ENCODE measurements around the gene PRELP. TPM values are rescaled to one million over a fixed set of nuclear protein-coding genes. Genes with fewer than 3 reads are reported as not detected.

Gene PRELP
- total and polyA plus RNA-seq, 4 donors: 0.09 to 5.8 (median 3.6) TPM

- no peak overlapping the region for H3K27ac ChIP-seq (ENCODE audit: low read depth in 1 of 2, low read length in 2 of 2)
- no peak for TF ChIP-seq REST (IDR thresholded peaks at IDR 0.05)
- TF ChIP-seq EGR1 (IDR thresholded peaks at IDR 0.05; ENCODE audit: low read depth in 2 of 2): no peak
- TF ChIP-seq CTCF (IDR thresholded peaks at IDR 0.05; ENCODE audit: low read depth, low read length, missing input control): no peak
- WGBS: 78% methylated on average over 7 of the region's 7 CpGs
These were observed 20.2 kb downstream of the PRELP start for GRCh38 chr1:203495845-203496244.

GRCh38 chr1:203497269-203497777 lies 21.7 kb downstream of the PRELP start:
- Histone ChIP-seq H3K27me3 (ENCODE audit: control insufficient read depth in 4 of 4, insufficient read depth in 4 of 4, low read length in 3 of 4) (no peaks in the 10 kb centered on the region), H3K4me3 (ENCODE audit: low read depth in 1 of 3, low read length in 3 of 3) (no peak overlapping the region), H3K27ac (ENCODE audit: low read depth in 1 of 2, low read length in 2 of 2) (no peak overlapping the region), H3K9ac (ENCODE audit: low read depth in 1 of 2, low read length in 2 of 2) (no peak overlapping the region), H3K36me3 (ENCODE audit: control insufficient read depth in 4 of 4, insufficient read depth in 3 of 4, low read depth in 1 of 4, low read length in 3 of 4) (no peaks in the 10 kb centered on the region), H3K9me3 (ENCODE audit: control insufficient read depth in 4 of 4, low read length in 3 of 4) (no peaks in the 10 kb centered on the region), H3K4me1 (ENCODE audit: control insufficient read depth in 4 of 4, insufficient read depth in 4 of 4, low read length in 3 of 4) (no peaks in the 10 kb centered on the region)
- no peak for DNase-seq (ENCODE audit: low spot score)
- TF ChIP-seq ZBTB33 (IDR thresholded peaks at IDR 0.05) (no peak), HNF4A (conservative IDR thresholded peaks at IDR 0.05) (no peak), SP1 (IDR thresholded peaks at IDR 0.05) (no peak), YY1 (IDR thresholded peaks at IDR 0.05) (no peak), HNF4G (IDR thresholded peaks at IDR 0.05) (no peak), FOXA2 (IDR thresholded peaks at IDR 0.05) (no peak), MAX (IDR thresholded peaks at IDR 0.05) (no peak)
- WGBS: 81% methylated on average over 5 of the region's 5 CpGs

More at GRCh38 chr1:203495845-203496244, 20.2 kb downstream of the PRELP start:
- DNase-seq (ENCODE audit: low spot score): no peak
- no peaks in the 10 kb centered on the region for H3K9me3 ChIP-seq (ENCODE audit: control insufficient read depth in 4 of 4, low read length in 3 of 4)
- H3K36me3 ChIP-seq (ENCODE audit: control insufficient read depth in 4 of 4, insufficient read depth in 3 of 4, low read depth in 1 of 4, low read length in 3 of 4): no peaks in the 10 kb centered on the region
- no peaks in the 10 kb centered on the region for H3K27me3 ChIP-seq (ENCODE audit: control insufficient read depth in 4 of 4, insufficient read depth in 4 of 4, low read length in 3 of 4)
- H3K9ac ChIP-seq (ENCODE audit: low read depth in 1 of 2, low read length in 2 of 2): no peak overlapping the region
- no peak overlapping the region for H3K4me3 ChIP-seq (ENCODE audit: low read depth in 1 of 3, low read length in 3 of 3)
- H3K4me1 ChIP-seq (ENCODE audit: control insufficient read depth in 4 of 4, insufficient read depth in 4 of 4, low read length in 3 of 4): no peaks in the 10 kb centered on the region

Data from liver (tissue), 9 donors.